ENCODE data around the gene MICAL3. TPM values are rescaled to one million over a fixed set of nuclear protein-coding genes. Genes with fewer than 3 reads are reported as not detected.

MICAL3 gene
- total RNA-seq, 1 donor from 2014 or later = 31.2 TPM

- DNase-seq = no peak
- Histone ChIP-seq H3K9me3 (no peaks in the 10 kb centered on the region), H3K27me3 (no peaks in the 10 kb centered on the region), H3K36me3 (no peaks in the 10 kb centered on the region), H3K4me3 (no peak overlapping the region), H3K4me1 (peaks cover 15% of the 10 kb centered on the region), H3K27ac (no peak overlapping the region)
- TF ChIP-seq CTCF (IDR thresholded peaks at IDR 0.05) = no peak
- no peak for ATAC-seq
- intact Hi-C loops (cut with DNase I) = no loop called here
Measured at GRCh38 chr22:17780116-17780740, 244.1 kb downstream of the MICAL3 start.

- no peak for DNase-seq
- Histone ChIP-seq H3K27ac (no peak overlapping the region), H3K27me3 (no peaks in the 10 kb centered on the region), H3K4me1 (peaks cover 15% of the 10 kb centered on the region), H3K4me3 (no peak overlapping the region), H3K9me3 (no peaks in the 10 kb centered on the region), H3K36me3 (no peaks in the 10 kb centered on the region)
- ATAC-seq = no peak
- intact Hi-C loops (cut with DNase I) = no loop called here
- no peak for TF ChIP-seq CTCF (IDR thresholded peaks at IDR 0.05)
Measured at GRCh38 chr22:17779286-17780115, 244.9 kb downstream of the MICAL3 start.

DNA sequence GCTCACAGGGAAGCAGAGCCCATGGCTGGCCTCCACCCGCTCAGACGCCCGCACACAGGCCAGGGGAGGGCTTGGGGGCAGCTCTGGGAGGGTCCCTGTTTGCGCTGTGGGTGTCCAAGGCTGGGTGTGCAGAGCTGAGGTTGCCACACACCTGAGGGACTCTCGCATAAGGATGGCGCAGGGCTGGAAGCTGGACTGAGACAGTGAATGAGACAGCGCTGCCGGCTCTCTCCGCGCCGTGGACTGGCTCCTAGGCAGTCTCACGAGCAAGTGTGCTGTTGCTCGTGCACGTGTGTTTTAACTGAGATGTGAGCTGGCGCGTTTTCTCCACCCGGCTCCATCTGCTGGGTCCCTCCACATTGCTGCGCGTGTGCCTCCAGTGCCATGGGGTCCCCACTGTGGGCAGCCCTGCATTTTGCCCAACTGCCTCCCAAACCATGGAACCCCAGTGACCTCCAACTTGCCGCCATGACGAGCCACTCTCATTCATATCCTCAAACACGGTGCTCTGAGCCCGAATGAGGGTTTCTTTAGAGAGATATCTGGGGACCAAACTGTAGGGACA, 245.9 kb downstream of the MICAL3 start:
- ATAC-seq = no peak
- Histone ChIP-seq H3K27me3 (no peaks in the 10 kb centered on the region), H3K27ac (no peak overlapping the region), H3K36me3 (no peaks in the 10 kb centered on the region), H3K9me3 (no peaks in the 10 kb centered on the region), H3K4me1 (peaks cover 16% of the 10 kb centered on the region), H3K4me3 (no peak overlapping the region)
- intact Hi-C loops (cut with DNase I) = no loop called here
- DNase-seq = no peak
- no peak for TF ChIP-seq CTCF (IDR thresholded peaks at IDR 0.05)

DNA sequence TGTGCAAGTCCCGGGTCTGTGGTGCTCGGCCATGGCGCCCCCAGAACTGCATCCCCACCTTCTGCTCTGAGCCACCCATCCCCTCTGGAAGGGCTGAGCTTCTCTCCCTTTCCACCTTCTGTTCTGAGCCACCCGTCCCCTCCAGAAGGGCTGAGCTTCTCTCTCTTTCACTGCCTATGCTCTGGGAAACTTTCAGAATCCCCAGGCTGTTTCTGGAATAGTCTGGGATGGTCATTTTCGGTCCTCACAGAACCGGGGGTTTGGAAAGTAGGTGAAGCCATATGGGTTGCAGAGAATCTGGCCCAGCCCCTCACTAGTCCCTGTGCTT, 246.7 kb downstream of the MICAL3 start:
- Histone ChIP-seq H3K9me3 (no peaks in the 10 kb centered on the region), H3K27me3 (no peaks in the 10 kb centered on the region), H3K4me1 (peaks cover 24% of the 10 kb centered on the region), H3K36me3 (no peaks in the 10 kb centered on the region), H3K27ac (peak overlapping the region; percentile 83), H3K4me3 (peak overlapping the region; percentile 43)
- no peak for DNase-seq
- no peak for TF ChIP-seq CTCF (IDR thresholded peaks at IDR 0.05)
- ATAC-seq = no peak
- intact Hi-C loops (cut with DNase I) = no loop called here

GRCh38 chr22:17777005-17777716, 247.2 kb downstream of the MICAL3 start:
- H3K27ac ChIP-seq = peak overlapping the region; percentile 83
- H3K36me3 ChIP-seq = no peaks in the 10 kb centered on the region
- TF ChIP-seq CTCF (IDR thresholded peaks at IDR 0.05) = no peak
- no peaks in the 10 kb centered on the region for H3K9me3 ChIP-seq
- ATAC-seq = peak; percentile 49
- intact Hi-C loops (cut with DNase I) = no loop called here
- peaks cover 28% of the 10 kb centered on the region for H3K4me1 ChIP-seq
- peak overlapping the region; percentile 43 for H3K4me3 ChIP-seq
- no peaks in the 10 kb centered on the region for H3K27me3 ChIP-seq
- peak; percentile 79 for DNase-seq

Data from upper lobe of right lung (tissue), 1 donor.